Breast epithelium (tissue), 3 donors: ENCODE data around the gene PIH1D1.

Experiments used
- CTCF ChIP-seq, 3 donors: fragments of 450-650 bp; IDR thresholded peaks; one replicate each; pipeline ENCODE4 v1.5.1; 2016 to 2017; ENCODE audit warnings: antibody characterized with exemption in 3 of 3, mild to moderate bottlenecking in 3 of 3, moderate library complexity in 3 of 3
- POLR2A ChIP-seq: fragments of 450-650 bp; IDR thresholded peaks from one replicate; pipeline ENCODE4 v1.6.1; 2016; ENCODE audit warnings: antibody characterized with exemption, mild to moderate bottlenecking, moderate library complexity

DNA sequence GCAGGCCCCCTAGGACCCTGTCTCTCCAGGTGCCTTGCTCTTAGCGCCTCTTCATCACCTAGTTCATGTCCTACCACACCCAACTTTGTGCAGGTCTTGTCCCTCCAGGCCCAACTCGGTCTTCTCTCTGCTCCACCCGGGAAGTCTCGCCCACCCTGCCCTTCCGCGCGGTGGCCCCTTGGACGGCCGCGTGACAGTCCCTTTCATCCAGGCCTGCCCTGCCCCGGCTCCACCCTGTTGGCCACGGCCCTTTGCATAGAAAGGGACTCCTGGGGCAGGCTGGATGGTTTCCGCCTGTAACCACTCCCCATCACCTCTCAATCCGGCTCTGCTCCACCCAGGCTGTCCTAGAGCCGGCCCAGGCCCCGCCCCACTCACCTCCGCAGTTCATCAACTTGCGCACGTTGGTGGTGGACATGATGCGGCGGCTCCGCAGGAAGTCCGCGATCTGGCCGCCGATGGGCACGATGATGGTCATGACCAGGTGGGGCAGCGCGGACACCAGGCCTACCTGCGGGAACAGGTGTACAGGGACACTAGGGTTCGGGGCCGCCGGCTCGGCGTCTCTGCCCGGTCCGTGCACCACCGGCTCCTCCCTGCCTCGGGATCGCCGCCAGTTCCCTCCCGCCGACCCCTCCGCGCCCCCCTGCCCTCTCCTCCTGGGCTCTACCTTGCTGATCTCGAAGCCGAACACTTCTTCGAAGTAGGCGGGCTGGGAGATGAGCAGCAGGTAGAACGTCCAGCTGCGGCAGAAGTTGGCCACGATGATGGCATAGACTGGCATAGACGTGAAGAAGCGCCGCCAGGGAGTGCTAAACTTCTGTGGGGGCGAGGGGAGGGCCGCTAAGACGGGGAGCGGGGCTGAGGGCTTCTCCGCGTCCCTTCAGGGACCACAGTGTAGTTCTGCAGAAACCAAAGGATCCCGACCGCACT, 19.2 kb downstream of the PIH1D1 start:
- TF ChIP-seq CTCF (IDR thresholded peaks at IDR 0.05) (no peak), POLR2A (no peak)
